Stimulated activated CD8-positive, alpha-beta memory T cell treated with anti-CD3 and anti-CD28 coated beads, Interleukin-12 subunit alpha, Interleukin-12 subunit beta, amount 100 ng/mL, for 1 hour (primary cell): Measurements from ENCODE around the gene RAD9A.
A peak's percentile ranks its signal among the peaks of the same experiment; 100 is the strongest.

Experiments
- DNase-seq: peaks from one replicate; pipeline ENCODE4 v3.0.0-alpha.2; 2020; ENCODE audit warnings: low read depth

Gene RAD9A

DNA sequence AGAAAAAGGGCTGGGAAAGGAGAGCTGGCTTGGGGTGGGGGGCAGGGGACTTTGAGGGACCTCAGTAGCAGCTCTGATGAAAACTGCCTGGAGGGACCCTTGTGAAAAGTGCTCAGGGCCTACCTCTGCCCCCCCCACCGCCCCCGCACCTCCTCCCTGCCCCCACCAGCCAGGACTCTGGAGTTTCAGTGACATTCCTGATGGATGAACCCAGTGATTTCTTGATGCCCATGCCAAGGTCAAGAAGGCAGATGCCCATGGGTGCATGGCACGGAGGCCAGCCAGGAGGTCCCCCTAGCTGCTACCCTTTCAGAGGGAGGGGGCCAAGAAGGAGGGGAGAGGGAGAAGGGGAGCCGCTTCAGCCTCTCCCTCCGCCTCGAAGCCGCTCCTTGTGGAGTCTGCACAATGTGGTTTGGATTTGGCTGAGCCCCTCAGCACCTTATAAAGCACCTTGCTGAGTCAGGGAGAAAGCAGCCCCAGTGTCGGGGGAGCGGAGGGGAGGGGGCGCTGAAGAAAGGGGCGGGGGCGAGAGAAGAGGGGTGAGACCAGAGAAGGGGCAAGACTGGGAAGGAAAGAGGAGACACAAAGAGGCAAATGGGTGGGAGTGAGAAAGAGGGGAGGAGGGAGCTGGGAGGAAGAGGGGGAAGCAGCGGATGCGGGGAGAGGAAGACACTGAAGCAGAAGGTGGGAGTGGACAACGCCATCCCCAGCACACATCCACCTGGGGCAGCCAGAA is 16.3 kb upstream of the RAD9A start:
- DNase-seq = no peak

DNA sequence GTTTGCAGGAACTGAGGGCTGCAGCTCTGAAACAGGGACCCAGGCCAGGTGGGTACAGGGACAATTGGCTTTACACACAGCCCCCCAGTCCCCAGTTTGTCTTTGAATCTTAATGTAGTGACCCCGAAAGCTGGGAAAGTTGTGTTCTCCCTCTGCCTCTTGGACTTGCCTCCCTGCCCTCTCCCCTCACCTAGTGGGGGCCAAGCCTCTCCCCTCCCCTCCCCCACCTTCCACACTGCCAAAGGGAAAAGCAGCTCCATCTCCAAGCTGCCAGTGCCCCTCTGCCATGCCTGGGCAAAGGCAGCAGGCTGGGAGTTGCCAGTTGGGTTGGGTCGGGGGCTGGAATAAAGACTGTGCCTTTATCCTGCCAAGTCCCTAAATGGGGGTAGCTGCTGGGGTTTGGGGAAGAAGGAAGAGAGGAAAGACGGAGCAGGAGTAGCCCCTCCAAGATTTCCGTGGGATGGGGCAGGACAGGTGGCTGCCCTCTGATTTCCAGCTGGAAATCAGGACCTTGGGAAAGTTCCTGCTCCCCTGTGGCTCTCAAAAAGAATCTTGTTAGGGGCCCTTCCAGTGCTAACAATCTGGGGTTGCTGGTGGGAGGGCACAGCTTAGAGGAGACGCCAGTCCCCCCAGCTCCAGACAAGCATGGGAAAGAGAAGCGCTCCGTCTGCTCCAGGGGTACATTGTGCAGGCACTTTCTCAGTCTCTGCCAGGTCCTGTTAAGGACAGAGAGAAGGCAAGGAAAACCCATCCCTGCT is 15.5 kb upstream of the RAD9A start:
- DNase-seq = no peak

DNA sequence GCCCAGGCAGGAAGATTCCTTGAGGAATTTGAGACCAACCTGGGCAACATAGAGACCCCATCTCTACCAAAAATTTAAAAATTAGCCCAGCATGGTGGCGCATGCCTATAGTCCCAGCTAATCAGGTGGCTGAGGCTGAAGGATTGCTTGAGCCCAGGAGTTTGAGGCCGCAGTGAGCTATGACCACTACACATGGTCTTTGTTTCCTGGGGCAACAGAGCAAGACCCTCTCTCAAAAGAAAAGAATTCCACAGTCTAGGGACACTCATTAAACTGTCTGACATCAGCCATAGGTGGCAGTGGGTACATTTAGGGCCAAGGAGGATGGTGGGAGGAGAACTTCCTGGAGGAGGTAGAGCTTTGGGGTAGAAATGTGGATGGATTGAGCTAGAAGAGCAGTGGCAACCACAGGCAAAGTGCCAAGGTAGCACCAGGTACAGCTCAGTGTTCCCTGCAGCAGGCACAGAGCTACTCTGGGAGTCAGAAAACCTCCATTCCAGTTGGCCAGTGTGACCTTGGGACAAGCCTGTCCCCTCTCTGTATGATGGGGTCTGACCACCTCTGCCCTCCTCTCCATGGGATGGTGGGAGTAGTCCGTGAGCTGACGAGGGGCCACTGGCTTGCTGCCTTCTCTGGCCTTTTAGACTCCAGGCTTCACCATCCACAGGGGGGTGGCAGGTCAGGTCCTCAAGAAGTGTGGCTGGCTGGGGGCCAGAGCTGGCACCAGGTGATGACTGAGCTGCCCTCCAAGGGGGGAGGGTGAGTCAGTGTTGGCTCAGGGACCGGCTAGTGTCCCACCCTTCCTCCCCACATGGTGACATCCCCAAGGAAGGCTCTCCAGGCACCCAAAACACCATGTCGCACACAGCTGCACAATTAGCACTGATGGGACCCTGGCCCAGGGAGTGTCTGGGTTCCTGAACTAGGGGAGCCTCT is 14.6 kb upstream of the RAD9A start:
- DNase-seq = no peak

DNA sequence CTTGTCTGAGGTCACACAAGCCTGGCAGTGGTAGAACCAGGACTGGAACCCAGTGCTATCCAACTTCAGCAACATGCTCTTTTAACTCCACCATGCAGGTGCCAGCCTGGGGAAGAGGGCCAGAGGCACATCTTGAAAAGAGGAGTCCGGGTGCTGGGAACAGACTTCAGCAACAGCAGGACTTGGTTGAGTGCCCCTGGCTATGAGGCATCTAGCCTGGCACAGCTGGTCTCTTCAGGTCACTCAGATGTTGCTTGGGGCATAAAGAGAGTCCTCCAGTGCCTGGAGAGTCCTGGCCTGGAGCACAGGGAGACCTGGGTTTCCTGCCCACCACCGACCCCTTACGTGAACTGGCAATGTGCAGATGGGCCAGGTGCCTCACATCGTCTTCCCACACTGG is 13.2 kb upstream of the RAD9A start:
- DNase-seq = no peak

DNA sequence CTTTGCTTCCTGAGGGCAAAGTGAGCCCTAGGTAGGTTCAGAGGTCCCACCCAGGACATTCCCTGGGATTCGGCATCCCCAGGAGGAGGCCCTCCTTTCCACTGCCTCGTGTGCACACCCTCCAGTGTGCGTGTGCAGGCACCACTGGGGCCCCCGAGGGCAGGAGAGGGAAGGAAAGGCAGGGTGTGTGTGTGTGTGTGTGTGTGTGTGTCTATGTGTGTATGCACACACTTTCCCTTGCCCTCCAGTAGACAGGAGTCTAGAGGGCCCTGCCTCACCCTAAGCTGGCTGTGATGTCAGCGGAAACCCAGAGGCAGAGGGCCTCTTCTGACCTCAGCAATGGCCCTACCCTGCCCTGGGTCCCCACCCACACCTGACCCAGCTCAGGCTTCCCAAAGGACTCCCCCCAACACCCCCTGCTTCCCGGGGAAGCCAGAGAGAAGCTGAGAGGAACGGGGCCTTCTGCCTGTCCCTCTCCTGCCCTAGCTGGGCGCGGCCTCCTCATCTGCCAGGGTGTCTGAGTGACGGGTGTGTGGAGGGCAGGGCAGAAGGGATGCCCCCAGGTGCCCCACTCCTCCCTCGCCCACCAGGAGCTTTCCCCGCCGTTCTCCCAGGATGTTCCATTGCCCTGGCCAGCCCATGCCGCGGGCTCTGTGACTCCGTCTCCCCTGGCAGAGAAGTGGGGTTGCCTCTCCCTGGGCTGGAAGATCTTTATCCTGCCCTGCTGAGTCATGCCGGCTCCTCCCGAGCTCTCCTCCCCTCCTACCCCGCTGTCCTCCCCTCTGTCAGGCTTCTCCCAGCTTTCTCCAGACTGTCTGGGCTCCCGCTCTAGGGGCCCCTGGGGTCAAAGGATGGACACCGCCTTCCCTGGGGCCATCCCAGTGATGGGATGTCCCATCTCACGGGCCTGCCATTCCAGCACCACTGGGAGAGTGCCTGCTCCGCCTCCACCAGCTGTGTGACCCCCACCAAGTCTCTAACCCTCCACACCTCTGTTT is 12.4 kb upstream of the RAD9A start:
- no peak for DNase-seq

DNA sequence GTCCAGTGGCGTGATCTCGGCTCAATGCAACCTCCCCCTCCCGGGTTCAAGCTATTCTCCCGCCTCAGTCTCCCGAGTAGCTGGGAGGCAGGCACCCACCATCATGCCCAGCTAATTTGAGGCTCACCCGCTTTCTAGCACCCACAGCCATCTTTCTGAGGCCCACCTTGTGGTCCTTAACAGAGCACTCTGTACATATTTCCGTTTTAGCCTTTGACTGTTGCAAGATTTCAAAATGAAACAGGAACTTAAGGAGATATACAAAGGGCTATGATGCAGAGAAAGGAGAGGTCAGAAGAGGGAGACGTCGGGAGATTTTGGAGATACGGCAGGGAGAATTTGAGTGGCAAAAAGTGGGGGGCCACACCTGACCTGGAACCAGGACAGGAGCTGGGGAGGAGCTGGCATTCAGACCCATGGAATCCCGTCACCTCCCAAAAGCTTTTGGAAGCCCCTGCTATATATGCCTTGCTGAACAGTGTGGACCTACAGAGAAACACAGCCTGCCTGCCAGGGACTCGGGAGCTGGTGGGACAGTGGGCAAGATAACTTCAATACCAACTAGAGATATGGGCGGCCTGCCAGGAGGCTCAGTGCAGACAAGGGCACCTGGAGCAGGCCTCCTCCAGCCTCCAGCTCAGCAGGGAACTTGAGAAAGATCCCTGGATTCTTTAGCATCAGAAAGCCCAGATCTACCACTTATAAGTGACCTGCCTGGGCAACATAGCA is 10.4 kb upstream of the RAD9A start:
- no peak for DNase-seq

DNA sequence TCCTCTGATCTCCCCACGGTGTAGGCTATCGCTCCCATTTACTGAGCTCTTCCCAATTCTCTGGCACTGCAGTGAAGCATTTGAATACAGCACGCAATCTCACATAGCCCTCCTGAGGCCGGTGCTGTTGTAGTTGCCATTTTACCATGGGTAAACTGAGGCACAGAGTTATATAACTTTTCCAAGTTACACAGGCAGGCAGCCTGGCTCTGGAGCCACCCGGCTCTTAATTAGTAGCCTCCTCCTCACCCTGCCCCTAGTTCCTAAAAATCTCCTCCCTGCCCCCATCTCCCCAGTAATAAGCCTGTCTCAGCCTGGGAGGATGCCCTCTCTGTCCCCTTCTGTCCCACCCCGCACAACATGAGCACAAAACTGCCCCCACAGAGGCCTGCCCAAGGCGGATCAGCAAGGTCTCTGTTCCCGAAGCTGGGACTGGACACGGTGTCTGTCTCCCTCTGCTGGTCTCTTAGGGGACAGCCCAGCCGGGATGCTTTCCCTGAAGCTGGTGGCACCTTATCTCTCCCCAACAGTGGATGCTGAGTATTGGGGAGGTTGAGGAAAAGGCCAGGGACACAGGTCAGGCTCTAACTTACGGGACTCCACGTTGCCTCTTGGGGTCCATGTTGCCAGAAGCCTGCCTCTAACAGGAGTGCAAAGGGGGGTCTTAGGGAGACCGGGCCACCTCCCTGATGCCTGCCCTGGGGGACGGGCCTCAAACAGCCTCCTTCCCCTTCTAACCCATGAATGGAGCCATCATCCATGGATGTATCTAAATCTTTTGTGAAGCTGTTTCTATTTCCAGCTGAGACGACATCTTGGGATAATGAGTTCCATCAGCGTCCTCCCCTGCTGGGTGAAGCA is 9.3 kb upstream of the RAD9A start:
- DNase-seq = peak; percentile 76

DNA sequence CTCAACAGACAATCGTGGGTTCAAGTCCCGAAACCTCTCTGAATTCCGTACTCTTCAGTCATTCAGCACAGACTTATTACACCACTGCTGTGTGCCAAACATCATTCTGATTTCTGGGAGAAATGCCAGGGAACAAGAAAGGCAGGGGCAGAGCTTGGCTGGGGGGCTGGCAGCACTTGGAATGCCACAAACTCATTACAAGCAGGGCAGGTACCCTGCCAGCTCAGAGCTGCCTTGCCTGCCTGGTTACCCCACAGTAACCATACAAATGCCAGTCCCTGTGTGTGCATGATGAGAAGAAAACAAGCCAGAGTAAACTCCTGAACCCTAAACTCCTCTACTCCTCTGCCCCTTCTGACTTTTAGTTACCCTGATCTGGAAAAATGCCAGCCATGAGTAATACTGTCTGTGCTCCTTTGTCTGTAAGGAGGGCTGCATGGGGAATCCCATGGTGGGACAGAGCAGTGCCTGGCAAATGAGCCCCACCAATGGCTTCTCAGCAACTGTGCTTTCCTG is 6.9 kb upstream of the RAD9A start:
- no peak for DNase-seq

DNA sequence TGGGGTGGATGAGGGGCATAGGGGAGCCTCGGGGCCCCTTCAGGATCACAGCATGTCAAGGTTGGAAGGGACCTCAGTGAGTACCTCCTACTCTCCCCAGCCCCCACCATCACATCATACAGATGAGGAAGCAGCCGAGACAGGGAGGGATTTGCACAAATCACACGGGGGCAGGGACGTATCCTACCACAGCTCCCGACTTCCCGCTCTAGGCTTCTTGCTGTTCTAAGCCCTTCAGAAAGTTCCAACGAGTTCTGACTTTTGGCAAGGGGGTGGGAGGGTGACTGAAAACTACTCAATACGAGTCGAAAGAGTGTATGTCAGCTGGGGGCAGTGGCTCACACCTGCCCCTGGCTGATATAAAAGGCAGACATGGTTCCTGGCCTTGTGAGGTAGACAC is 4.7 kb upstream of the RAD9A start:
- DNase-seq = no peak

DNA sequence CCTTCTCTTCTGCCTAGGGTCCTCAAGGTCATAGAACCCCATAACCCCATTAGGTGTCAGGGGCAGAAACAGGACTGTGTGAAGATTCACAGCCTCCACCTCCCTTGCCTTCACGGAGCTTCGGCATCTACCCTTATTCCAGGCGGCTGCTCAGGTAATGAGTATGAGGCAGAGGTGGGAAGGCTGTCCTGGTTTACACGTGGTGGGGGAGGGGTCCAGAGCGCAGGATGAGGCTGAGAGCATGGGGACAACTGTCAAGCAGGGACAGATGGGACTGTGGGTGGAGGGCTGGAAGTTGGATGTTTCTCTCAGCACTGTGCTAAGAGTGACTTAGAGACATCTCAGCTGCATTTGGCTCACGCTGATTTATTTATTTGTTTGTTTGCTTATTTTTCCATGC is 4.3 kb upstream of the RAD9A start:
- no peak for DNase-seq

DNA sequence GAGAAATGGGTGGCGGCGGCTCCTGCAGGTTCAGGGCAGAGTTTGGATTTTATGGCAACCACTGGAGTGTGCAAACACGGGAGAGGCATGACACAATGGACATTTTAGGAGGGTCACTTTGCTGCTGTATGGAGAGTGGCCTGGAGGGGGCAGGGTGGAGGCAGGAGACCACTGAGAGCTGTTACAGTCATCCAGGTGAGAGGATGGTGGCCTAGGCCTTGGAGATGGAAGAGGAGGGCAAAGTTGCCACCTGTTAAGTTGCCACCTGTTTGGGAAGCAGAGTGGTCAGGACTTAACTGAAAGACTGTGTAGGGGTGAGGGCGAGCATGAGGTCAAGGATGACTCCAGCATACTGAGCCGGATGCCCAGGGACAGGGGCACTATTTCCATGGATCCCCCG is 2.3 kb upstream of the RAD9A start:
- DNase-seq = no peak

DNA sequence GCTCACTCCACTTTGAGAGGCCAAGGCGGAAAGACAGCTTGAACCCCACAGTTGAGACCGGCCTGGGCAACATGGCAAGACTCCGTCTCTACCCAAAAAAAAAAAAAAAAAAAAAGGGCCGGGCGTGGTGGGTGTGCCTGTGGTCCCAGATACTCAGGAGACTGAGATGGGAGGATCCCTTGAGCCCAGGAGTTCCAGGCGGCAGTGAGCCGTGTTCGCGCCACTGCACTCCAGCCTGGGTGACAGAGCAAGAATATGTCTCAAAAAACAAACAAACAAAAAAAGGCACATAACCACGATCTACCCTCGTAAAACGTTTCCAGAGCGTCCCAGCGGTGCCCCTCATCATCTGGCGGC is 861 bp upstream of the RAD9A start:
- DNase-seq = no peak

DNA sequence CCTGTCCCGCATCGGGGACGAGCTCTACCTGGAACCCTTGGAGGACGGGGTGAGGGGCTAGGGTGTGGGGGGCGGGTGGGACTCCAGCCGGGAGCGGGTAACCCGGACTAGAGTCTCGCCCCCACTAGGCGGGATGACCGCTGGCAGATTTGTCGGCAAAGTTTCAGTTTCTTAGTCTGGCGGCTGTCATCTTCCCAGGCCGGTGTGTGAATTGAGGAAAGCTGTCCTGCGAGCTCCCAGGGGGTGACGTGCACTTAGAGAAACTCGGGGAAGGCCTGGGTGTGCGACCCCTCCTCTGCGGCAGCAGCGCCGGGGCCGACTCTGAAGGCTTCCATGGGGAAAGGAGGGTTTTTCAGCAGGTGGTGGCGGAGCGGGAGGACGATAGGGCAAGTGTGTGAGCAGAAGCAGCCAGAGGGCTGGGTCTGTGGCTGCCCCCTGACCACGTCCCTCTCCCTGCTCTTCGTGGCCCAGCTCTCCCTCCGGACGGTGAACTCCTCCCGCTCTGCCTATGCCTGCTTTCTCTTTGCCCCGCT is 463 bp downstream of the RAD9A start:
- no peak for DNase-seq

DNA sequence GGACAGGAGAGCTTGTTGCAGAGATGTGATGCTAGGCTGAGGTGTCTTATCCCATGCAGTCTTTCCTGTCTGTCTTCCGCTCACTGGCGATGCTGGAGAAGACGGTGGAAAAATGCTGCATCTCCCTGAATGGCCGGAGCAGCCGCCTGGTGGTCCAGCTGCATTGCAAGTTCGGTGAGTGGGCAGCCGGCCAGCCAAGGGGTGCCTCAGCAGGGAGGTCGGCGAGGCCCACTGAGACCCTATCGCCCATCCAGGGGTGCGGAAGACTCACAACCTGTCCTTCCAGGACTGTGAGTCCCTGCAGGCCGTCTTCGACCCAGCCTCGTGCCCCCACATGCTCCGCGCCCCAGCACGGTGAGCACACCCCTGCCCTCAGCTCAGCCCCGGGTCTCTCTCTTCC is 1.7 kb downstream of the RAD9A start:
- no peak for DNase-seq

DNA sequence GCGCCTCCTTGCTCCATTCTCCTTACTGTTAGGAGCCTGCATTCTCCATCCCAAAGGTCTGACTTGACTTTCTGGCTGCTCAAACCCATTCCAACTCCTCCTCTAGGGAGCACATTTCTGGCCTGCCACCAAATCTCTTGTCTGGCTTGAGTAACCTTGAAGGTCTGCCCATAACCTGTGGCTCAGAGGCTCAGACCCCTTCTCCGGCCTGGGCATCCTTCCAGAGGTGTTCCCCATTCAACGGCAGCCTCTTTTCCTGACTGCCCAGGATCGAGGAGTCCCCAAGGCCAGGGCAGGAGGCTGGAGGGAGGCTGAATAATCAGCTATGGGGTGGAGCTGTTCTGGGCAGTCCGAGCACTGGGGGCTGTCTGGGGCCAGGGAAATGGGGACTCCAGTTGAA is 2.2 kb downstream of the RAD9A start:
- DNase-seq = no peak

DNA sequence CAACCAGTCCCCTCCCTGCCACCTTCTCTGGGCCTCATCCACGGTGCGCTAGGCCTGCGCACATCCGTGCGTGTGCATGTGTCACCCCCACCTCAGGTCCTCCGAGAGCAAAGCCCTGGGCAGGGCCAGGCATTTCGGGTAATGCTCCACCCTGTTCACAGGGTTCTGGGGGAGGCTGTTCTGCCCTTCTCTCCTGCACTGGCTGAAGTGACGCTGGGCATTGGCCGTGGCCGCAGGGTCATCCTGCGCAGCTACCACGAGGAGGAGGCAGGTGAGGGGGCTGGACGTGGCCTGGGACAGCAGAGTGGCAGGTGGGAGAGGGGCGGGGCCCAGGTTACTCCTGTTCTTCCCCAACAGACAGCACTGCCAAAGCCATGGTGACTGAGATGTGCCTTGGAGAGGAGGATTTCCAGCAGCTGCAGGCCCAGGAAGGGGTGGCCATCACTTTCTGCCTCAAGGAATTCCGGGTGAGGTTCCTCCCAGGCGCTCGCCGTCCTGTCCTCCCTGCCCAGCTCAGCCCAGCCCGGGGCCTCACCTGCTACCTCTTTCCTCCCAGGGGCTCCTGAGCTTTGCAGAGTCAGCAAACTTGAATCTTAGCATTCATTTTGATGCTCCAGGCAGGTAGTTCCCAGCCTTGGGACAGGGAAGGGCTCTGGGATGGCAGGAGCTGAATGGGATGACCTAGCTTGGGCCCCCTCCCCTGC is 3.9 kb downstream of the RAD9A start:
- DNase-seq = no peak

DNA sequence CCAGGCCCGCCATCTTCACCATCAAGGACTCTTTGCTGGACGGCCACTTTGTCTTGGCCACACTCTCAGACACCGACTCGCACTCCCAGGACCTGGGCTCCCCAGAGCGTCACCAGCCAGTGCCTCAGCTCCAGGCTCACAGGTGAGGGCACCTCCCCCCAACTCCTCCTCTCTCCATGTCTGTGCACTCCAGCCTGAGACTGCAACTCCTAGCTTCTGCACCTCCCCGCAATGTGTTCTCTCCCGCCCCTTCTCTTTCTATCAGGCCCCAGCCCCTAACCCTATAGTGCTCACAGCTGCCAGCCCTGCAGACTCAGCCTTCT is 4.4 kb downstream of the RAD9A start:
- DNase-seq = no peak

DNA sequence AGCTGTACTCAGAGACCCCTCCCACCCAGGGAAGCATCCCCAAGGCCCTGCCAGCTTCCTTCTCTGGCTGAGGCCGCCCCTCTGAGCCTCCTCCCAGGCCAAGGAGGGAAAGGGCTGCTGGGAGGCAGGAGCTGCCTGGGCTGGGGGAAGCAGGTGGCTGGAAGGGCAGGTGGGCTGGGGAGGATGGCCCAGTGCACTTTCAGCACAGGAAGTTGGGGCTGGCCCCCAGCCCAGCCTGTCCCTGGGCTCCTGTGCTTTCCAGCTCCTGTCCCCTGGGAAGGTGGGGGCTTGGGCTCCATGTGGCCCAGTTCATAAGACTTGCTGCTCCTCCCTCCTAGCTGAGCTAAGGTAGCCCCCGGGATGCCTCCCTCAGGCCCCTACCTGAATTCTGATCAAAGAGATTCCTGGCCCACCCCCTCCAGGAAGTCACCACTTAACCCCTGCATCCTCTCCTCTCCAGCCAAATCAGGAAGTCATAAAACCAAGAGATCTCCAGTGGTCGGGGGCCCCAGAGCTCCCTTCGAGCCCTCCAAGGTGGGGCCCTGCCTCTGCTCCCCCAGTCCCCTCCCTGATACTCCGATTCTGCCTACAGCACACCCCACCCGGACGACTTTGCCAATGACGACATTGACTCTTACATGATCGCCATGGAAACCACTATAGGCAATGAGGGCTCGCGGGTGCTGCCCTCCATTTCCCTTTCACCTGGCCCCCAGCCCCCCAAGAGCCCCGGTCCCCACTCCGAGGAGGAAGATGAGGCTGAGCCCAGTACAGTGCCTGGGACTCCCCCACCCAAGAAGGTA is 5.0 kb downstream of the RAD9A start:
- DNase-seq = no peak
